Prostate gland (tissue), 2 donors: ENCODE results near the gene OCSTAMP. TPM values are rescaled to one million over a fixed set of nuclear protein-coding genes. Genes with fewer than 3 reads are reported as not detected.

ENCODE experiments used
- DNase-seq: peaks from one replicate; pipeline ENCODE4 v3.0.0-alpha.2; 2019; ENCODE audit warnings: low spot score
- H3K27ac ChIP-seq, 2 donors: fragments of 200-600 bp; sonication (generic); 2 replicates each; pipeline ENCODE4 v1.5.1; 2017 to 2019
- H3K27me3 ChIP-seq: fragments of 200-600 bp; sonication (generic); replicated peaks from 2 replicates; pipeline ENCODE4 v1.5.1; 2019; ENCODE audit not compliant: insufficient read depth
- H3K36me3 ChIP-seq, 2 donors: fragments of 200-600 bp; sonication (generic); 1 replicate in 1 of 2; 2 replicates in 1 of 2; pipeline versions ENCODE4 v1.5.1 to v1.8.1; 2017 to 2019
- H3K4me1 ChIP-seq: fragments of 200-600 bp; sonication (generic); replicated peaks from 2 replicates; pipeline ENCODE4 v1.5.1; 2019
- H3K4me3 ChIP-seq, 2 donors: fragments of 200-600 bp; sonication (generic); 2 replicates each; pipeline ENCODE4 v1.5.1; 2017 to 2019
- H3K9me3 ChIP-seq: fragments of 200-600 bp; sonication (generic); 2 replicates; pipeline ENCODE4 v1.5.1; 2017
- POLR2A ChIP-seq: fragments of 450-650 bp; IDR thresholded peaks from one replicate; pipeline ENCODE4 v1.6.1; 2016; ENCODE audit warnings: antibody characterized with exemption, mild to moderate bottlenecking
- POLR2AphosphoS5 ChIP-seq: sonication (generic); formaldehyde crosslinking; IDR thresholded peaks from one replicate; pipeline ENCODE4 v1.6.1; 2017; ENCODE audit warnings: antibody characterized with exemption
- WGBS: methylation state at CpG from one replicate; pipeline ENCODE4 v1.1.5; 2018; 5-methylcytosine and 5-hydroxymethylcytosine counted together
- intact Hi-C: fragments of 100-400 bp; cut with DNase I; formaldehyde crosslinking; loops from one replicate; pipeline ENCODE4 v1.14.2; 2022
- total RNA-seq, 2 donors: library from RNA; depleted of rRNA; stranded (reverse); fragments of >200 nt; gene quantifications; one replicate each; pipeline ENCODE4 v1.1.0, GENCODE V29; 2016
- TF ChIP-seq, protein P1 (sequence below), 4 experiments: fragments of 200-600 bp in 2 of 4; fragments of 450-650 bp in 2 of 4; sonication (generic) in 2 of 4; IDR thresholded peaks; 1 replicate in 3 of 4; 2 replicates in 1 of 4; pipeline ENCODE4 v1.5.1; 2016 to 2019; ENCODE audit warnings: antibody characterized with exemption in 4 of 4, mild to moderate bottlenecking in 2 of 4, moderate library complexity in 2 of 4

The OCSTAMP gene
- total RNA-seq, 2 donors from 2014 or later = not detected

DNA sequence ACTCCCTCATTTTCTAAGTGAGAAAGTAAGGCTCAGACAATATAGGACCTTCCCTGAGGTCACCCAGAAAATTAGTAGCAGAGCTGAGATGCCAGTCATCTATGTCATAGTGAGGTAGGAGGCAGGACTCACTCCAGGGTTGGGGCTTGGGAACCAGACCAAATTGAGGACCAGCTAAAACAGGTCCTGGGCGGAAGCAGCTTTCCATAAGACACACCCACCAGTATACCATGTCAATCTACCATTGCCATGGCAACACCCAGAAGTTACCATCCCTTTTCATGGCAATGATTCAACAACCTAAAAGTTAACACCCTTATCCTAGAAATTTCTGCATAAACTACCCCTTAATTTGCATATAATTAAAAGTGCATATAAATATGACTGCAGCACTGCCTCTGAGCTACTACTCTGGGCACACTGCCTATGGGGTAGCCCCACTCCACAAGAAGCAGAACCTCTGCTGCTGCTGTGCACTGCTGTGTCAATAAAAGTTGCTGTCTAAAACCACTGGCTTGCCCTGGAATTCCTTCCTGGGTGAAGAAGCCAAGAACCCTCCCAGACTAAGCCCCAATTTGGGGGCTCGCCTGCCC lies 30.3 kb upstream of the OCSTAMP start:
- H3K4me1 ChIP-seq = no peaks in the 10 kb centered on the region
- no peak for DNase-seq

GRCh38 chr20:46578745-46579144 lies 28.3 kb upstream of the OCSTAMP start:
- DNase-seq = no peak
- 89% methylated on average over 7 of the region's 7 CpGs for WGBS
- Histone ChIP-seq H3K9me3 (no peaks in the 10 kb centered on the region), H3K4me3 (no peak overlapping the region), H3K27me3 (no peaks in the 10 kb centered on the region), H3K4me1 (no peaks in the 10 kb centered on the region), H3K27ac (no peak overlapping the region), H3K36me3 (no peaks in the 10 kb centered on the region)
- intact Hi-C loops = no loop called here
- TF ChIP-seq POLR2AphosphoS5 = no peak

More for the DNA sequence above, 30.3 kb upstream of the OCSTAMP start:
- intact Hi-C loops = no loop called here
- Histone ChIP-seq H3K9me3 (no peaks in the 10 kb centered on the region), H3K27ac (no peak overlapping the region), H3K27me3 (no peaks in the 10 kb centered on the region), H3K36me3 (no peaks in the 10 kb centered on the region), H3K4me3 (no peak overlapping the region)
- WGBS = 84% methylated on average over 2 of the region's 2 CpGs
- TF ChIP-seq, protein P1, sequence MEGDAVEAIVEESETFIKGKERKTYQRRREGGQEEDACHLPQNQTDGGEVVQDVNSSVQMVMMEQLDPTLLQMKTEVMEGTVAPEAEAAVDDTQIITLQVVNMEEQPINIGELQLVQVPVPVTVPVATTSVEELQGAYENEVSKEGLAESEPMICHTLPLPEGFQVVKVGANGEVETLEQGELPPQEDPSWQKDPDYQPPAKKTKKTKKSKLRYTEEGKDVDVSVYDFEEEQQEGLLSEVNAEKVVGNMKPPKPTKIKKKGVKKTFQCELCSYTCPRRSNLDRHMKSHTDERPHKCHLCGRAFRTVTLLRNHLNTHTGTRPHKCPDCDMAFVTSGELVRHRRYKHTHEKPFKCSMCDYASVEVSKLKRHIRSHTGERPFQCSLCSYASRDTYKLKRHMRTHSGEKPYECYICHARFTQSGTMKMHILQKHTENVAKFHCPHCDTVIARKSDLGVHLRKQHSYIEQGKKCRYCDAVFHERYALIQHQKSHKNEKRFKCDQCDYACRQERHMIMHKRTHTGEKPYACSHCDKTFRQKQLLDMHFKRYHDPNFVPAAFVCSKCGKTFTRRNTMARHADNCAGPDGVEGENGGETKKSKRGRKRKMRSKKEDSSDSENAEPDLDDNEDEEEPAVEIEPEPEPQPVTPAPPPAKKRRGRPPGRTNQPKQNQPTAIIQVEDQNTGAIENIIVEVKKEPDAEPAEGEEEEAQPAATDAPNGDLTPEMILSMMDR (IDR thresholded peaks at IDR 0.05) = no peak
- no peak for TF ChIP-seq POLR2A
- no peak for TF ChIP-seq POLR2AphosphoS5

DNA sequence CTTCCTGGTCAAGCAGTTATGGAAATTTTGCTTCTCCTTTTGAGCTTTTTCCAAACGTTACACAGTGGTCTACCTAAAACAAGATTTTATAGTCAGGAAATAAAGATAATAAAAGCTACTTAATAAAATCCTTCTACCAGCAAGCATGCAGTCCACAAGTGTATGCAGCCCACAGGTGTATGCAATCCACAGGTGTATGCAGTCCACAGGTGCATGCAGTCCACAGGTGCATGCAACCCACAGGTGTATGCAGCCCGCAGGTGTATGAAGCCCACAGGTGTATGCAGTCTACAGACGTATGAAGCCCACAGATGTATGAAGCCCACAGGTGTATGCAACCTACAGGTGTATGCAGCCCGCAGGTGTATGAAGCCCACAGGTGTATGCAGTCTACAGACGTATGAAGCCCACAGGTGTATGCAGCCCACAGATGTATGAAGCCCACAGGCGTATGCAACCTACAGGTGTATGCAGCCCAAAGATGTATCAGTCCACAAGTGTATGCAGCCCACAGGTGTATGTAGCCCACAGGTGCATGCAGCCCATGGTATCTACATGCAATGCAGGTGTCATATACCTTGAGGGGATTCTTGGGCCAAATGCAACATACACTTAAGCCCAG lies 26.4 kb upstream of the OCSTAMP start:
- Histone ChIP-seq H3K36me3 (no peaks in the 10 kb centered on the region), H3K9me3 (no peaks in the 10 kb centered on the region), H3K27me3 (no peaks in the 10 kb centered on the region), H3K4me3 (no peak overlapping the region), H3K27ac (no peak overlapping the region), H3K4me1 (no peaks in the 10 kb centered on the region)
- TF ChIP-seq POLR2A = no peak
- no peak for TF ChIP-seq POLR2AphosphoS5
- TF ChIP-seq, protein P1 (IDR thresholded peaks at IDR 0.05) = no peak
- 80% methylated on average over 6 of the region's 6 CpGs for WGBS
- intact Hi-C loops = no loop called here
- no peak for DNase-seq

GRCh38 chr20:46575937-46576461 lies 25.5 kb upstream of the OCSTAMP start:
- no peaks in the 10 kb centered on the region for H3K9me3 ChIP-seq
- TF ChIP-seq, protein P1 (IDR thresholded peaks at IDR 0.05) = no peak
- TF ChIP-seq POLR2AphosphoS5 (no peak), POLR2A (no peak)
- H3K36me3 ChIP-seq = no peaks in the 10 kb centered on the region
- no peak for DNase-seq
- H3K27me3 ChIP-seq = no peaks in the 10 kb centered on the region
- H3K4me3 ChIP-seq = no peak overlapping the region
- no peaks in the 10 kb centered on the region for H3K4me1 ChIP-seq
- WGBS = 48% methylated on average over 9 of the region's 9 CpGs
- intact Hi-C loops = no loop called here
- no peak overlapping the region for H3K27ac ChIP-seq

GRCh38 chr20:46575394-46575793 lies 24.9 kb upstream of the OCSTAMP start:
- TF ChIP-seq, protein P1 (IDR thresholded peaks at IDR 0.05) = no peak
- TF ChIP-seq POLR2AphosphoS5 (no peak), POLR2A (no peak)
- no peak overlapping the region for H3K4me3 ChIP-seq
- WGBS = 68% methylated on average over 4 of the region's 5 CpGs
- no peak overlapping the region for H3K27ac ChIP-seq
- H3K4me1 ChIP-seq = no peaks in the 10 kb centered on the region
- no peak for DNase-seq
- no peaks in the 10 kb centered on the region for H3K36me3 ChIP-seq
- no peaks in the 10 kb centered on the region for H3K9me3 ChIP-seq
- intact Hi-C loops = no loop called here
- no peaks in the 10 kb centered on the region for H3K27me3 ChIP-seq
